ENCODE measurements around the gene RPL3.

DNA sequence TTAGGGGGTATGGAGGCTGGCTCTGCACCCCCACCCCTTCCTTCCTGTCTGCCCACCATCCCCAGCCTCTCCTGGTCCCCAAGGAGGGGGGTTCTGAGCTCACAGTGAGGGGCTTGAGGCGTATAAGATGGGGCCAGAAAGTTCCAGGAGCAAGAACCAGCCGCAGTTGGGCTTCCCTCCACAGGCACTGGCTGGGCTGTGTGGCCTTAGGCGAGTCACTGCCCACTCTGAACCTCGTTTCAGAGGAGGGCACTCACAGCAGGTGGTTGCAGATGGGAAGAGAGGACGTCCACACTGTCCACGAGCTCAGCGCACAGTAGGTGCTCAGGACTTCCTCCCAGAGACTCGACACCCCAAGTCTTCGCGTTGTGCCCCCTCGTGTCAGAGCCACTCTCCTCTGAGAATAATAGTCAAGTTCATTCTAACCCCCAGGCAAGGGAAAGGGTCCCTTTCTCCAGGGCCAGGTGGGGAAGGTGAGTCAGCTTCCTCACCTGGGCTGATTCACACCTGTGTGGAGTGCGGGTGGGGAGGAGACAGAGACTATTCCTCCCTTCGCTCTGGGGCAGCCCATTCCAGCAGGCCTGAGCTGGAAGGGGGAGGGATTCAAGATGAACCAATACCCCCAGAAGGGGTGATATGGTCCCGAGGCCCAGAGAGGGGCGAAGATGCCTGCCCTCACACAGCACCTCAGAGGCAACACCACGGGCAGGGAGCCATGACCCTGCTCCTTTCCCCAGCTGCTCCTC lies 29.3 kb downstream of the RPL3 start:
- TF ChIP-seq, protein P1, sequence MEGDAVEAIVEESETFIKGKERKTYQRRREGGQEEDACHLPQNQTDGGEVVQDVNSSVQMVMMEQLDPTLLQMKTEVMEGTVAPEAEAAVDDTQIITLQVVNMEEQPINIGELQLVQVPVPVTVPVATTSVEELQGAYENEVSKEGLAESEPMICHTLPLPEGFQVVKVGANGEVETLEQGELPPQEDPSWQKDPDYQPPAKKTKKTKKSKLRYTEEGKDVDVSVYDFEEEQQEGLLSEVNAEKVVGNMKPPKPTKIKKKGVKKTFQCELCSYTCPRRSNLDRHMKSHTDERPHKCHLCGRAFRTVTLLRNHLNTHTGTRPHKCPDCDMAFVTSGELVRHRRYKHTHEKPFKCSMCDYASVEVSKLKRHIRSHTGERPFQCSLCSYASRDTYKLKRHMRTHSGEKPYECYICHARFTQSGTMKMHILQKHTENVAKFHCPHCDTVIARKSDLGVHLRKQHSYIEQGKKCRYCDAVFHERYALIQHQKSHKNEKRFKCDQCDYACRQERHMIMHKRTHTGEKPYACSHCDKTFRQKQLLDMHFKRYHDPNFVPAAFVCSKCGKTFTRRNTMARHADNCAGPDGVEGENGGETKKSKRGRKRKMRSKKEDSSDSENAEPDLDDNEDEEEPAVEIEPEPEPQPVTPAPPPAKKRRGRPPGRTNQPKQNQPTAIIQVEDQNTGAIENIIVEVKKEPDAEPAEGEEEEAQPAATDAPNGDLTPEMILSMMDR (IDR thresholded peaks at IDR 0.05), result no peak
- no peak for TF ChIP-seq POLR2A (IDR thresholded peaks at IDR 0.05)
- no peak for TF ChIP-seq EP300 (IDR thresholded peaks at IDR 0.05)
